HG03060 (cell line): ENCODE results near the gene CHST11.
"Not testable (repeated sequence)": the region's sequence is repeated elsewhere in the genome, so short reads cannot be mapped to it uniquely, and the experiment has no call there.

ENCODE experiments used
- ATAC-seq: cut with Tn5 transposase; IDR thresholded peaks from one replicate; pipeline ENCODE4 v1.9.1; 2021; ENCODE audit warnings: low read depth, moderate number of reproducible peaks; ENCODE audit not compliant: unreplicated experiment

CHST11 gene

GRCh38 chr12:104805186-104805585, 348.4 kb downstream of the CHST11 start:
- ATAC-seq, result no peak

GRCh38 chr12:104806194-104806593, 349.4 kb downstream of the CHST11 start:
- not testable (repeated sequence) for ATAC-seq

GRCh38 chr12:104809251-104809650, 352.5 kb downstream of the CHST11 start:
- ATAC-seq, result no peak

GRCh38 chr12:104809706-104810385, 353.1 kb downstream of the CHST11 start:
- no peak for ATAC-seq
